ENCODE data around the gene CLCN5.

CLCN5 gene

DNA sequence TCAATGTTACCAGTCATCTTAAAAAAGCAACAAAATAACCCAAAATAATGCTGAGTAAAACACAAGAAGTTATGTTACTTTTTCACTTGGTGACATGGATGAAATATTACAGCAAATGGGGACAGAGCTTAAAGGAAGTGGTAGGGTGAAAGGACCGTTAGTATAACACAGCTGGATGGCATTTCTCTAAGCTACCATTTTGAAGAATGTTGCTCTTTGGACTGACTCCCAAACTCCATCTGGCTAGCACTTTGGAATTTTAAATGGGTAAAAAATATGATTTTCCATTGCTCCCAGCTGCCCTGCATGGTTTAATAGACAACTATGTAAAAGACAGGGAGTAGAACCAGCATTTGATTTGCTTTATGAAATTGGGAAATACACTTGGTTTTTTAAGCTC is 27.6 kb downstream of the CLCN5 start:
- no peaks in the 10 kb centered on the region for H3F3A ChIP-seq (ENCODE audit: insufficient read depth)
- H3K4me3 ChIP-seq (ENCODE audit: insufficient read depth, low read length, poor library complexity, severe bottlenecking) = no peak overlapping the region
- H3K27ac ChIP-seq (ENCODE audit: low read depth, low read length) = no peak overlapping the region
- H3K27me3 ChIP-seq (ENCODE audit: low read length) = no peaks in the 10 kb centered on the region
- H3K36me3 ChIP-seq (ENCODE audit: low read length) = no peaks in the 10 kb centered on the region
- H4K20me1 ChIP-seq (ENCODE audit: low read depth, low read length) = no peaks in the 10 kb centered on the region
- H3K4me2 ChIP-seq (ENCODE audit: low read depth, low read length, poor library complexity, severe bottlenecking) = no peak overlapping the region
- H2AFZ ChIP-seq (ENCODE audit: low read depth, low read length, severe bottlenecking) = no peak overlapping the region
- H3K79me2 ChIP-seq (ENCODE audit: insufficient read depth, low read length) = no peaks in the 10 kb centered on the region
- no peak overlapping the region for H3K9ac ChIP-seq (ENCODE audit: low read length)
- H3K9me3 ChIP-seq (ENCODE audit: insufficient read depth, low read length) = no peaks in the 10 kb centered on the region
- TF ChIP-seq, protein P1, sequence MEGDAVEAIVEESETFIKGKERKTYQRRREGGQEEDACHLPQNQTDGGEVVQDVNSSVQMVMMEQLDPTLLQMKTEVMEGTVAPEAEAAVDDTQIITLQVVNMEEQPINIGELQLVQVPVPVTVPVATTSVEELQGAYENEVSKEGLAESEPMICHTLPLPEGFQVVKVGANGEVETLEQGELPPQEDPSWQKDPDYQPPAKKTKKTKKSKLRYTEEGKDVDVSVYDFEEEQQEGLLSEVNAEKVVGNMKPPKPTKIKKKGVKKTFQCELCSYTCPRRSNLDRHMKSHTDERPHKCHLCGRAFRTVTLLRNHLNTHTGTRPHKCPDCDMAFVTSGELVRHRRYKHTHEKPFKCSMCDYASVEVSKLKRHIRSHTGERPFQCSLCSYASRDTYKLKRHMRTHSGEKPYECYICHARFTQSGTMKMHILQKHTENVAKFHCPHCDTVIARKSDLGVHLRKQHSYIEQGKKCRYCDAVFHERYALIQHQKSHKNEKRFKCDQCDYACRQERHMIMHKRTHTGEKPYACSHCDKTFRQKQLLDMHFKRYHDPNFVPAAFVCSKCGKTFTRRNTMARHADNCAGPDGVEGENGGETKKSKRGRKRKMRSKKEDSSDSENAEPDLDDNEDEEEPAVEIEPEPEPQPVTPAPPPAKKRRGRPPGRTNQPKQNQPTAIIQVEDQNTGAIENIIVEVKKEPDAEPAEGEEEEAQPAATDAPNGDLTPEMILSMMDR (IDR thresholded peaks at IDR 0.05; ENCODE audit: insufficient read depth, low read length, poor library complexity, severe bottlenecking) = no peak
- TF ChIP-seq EZH2phosphoT487 (conservative IDR thresholded peaks at IDR 0.05; ENCODE audit: low read length) = no peak
- no peaks in the 10 kb centered on the region for H3K9me2 ChIP-seq (replicated peaks; ENCODE audit: insufficient read depth, low read length)

DNA sequence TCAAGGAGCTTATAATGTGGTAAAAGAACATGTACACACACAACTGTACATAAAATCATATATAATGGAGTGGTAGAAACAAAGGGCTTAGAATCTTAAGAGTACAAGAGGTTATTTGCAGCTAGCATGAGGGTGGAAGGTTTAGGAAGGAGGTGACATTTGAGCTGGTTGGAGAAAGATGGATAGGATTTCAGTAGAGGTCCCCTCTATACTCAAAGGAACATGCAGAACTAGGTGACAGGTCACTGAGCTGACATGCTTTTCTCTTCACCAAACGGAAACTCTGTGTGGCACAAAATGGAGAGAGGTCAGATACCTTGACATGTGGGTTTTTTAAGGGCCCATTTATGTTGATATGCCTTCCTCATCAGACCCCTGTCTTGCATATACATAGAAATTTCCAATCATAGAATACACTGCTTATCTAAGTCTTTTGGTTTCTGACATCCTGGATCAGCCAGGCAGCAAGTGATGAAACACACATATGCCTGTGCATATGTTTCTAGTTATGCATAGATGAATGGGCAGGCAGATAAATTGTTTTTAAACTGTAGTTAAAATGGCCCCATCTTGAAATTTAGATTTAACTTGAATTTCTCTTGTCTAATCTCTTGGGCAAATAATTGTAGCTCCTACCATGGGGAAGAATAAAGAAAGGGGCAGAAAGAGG is 29.3 kb downstream of the CLCN5 start:
- no peak overlapping the region for H3K4me2 ChIP-seq (ENCODE audit: low read depth, low read length, poor library complexity, severe bottlenecking)
- no peak overlapping the region for H3K4me3 ChIP-seq (ENCODE audit: insufficient read depth, low read length, poor library complexity, severe bottlenecking)
- H3K27me3 ChIP-seq (ENCODE audit: low read length) = no peaks in the 10 kb centered on the region
- H3K9me3 ChIP-seq (ENCODE audit: insufficient read depth, low read length) = no peaks in the 10 kb centered on the region
- H3K9ac ChIP-seq (ENCODE audit: low read length) = no peak overlapping the region
- no peak overlapping the region for H3K27ac ChIP-seq (ENCODE audit: low read depth, low read length)
- H2AFZ ChIP-seq (ENCODE audit: low read depth, low read length, severe bottlenecking) = no peak overlapping the region
- no peaks in the 10 kb centered on the region for H3F3A ChIP-seq (ENCODE audit: insufficient read depth)
- TF ChIP-seq, protein P1 (IDR thresholded peaks at IDR 0.05; ENCODE audit: insufficient read depth, low read length, poor library complexity, severe bottlenecking) = no peak
- TF ChIP-seq EZH2phosphoT487 (conservative IDR thresholded peaks at IDR 0.05; ENCODE audit: low read length) = no peak
- H3K9me2 ChIP-seq (replicated peaks; ENCODE audit: insufficient read depth, low read length) = no peaks in the 10 kb centered on the region
- no peaks in the 10 kb centered on the region for H3K79me2 ChIP-seq (ENCODE audit: insufficient read depth, low read length)
- no peaks in the 10 kb centered on the region for H3K36me3 ChIP-seq (ENCODE audit: low read length)
- no peaks in the 10 kb centered on the region for H4K20me1 ChIP-seq (ENCODE audit: low read depth, low read length)

DNA sequence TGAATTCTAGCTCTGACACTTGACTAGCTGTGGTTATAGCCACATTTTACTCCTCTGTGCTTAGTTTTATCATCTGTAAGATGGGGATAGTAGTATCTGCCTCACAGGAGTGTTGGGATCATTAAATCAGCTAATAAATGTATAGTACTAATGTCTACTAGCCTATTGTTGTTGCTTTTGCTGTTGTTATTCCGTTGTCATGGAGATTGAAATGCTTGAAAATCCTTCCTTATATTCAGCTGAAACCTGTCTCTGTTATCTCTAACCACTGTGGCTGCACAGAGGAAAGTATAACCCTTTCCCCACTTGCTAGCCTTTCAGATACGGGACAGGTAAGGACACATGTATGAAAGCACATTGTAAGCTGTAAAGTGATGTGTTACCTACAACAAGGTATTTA is 33.9 kb downstream of the CLCN5 start:
- no peaks in the 10 kb centered on the region for H3K79me2 ChIP-seq (ENCODE audit: insufficient read depth, low read length)
- H3K27me3 ChIP-seq (ENCODE audit: low read length) = no peaks in the 10 kb centered on the region
- no peak overlapping the region for H3K4me2 ChIP-seq (ENCODE audit: low read depth, low read length, poor library complexity, severe bottlenecking)
- H3K36me3 ChIP-seq (ENCODE audit: low read length) = no peaks in the 10 kb centered on the region
- H3K9me2 ChIP-seq (replicated peaks; ENCODE audit: insufficient read depth, low read length) = no peaks in the 10 kb centered on the region
- no peak overlapping the region for H3K4me3 ChIP-seq (ENCODE audit: insufficient read depth, low read length, poor library complexity, severe bottlenecking)
- TF ChIP-seq EZH2phosphoT487 (conservative IDR thresholded peaks at IDR 0.05; ENCODE audit: low read length) = no peak
- TF ChIP-seq, protein P1 (IDR thresholded peaks at IDR 0.05; ENCODE audit: insufficient read depth, low read length, poor library complexity, severe bottlenecking) = no peak
- H3F3A ChIP-seq (ENCODE audit: insufficient read depth) = no peaks in the 10 kb centered on the region
- no peaks in the 10 kb centered on the region for H4K20me1 ChIP-seq (ENCODE audit: low read depth, low read length)
- no peaks in the 10 kb centered on the region for H3K9me3 ChIP-seq (ENCODE audit: insufficient read depth, low read length)
- no peak overlapping the region for H3K9ac ChIP-seq (ENCODE audit: low read length)
- H2AFZ ChIP-seq (ENCODE audit: low read depth, low read length, severe bottlenecking) = no peak overlapping the region
- no peak overlapping the region for H3K27ac ChIP-seq (ENCODE audit: low read depth, low read length)

All from SU-DHL-6 (cell line).